Gastroesophageal sphincter (tissue), 4 donors: Measurements from ENCODE around the gene UBAP2. TPM values are rescaled to one million over a fixed set of nuclear protein-coding genes. Genes with fewer than 3 reads are reported as not detected.

Source experiments
- ATAC-seq: fragments of 150-250 bp; one replicate; pipeline ENCODE4 v1.9.1; 2016; ENCODE audit warnings: mild to moderate bottlenecking, moderate library complexity
- H3K27ac ChIP-seq, 4 donors: fragments of 200-600 bp; sonication (generic) in 3 of 4; 1 replicate in 3 of 4; 2 replicates in 1 of 4; pipeline ENCODE4 v1.5.1; 2016 to 2019
- H3K27me3 ChIP-seq: fragments of 200-600 bp; sonication (generic); one replicate; pipeline ENCODE4 v1.5.1; 2019
- H3K36me3 ChIP-seq, 2 donors: fragments of 200-600 bp; sonication (generic); one replicate each; pipeline ENCODE4 v1.5.1; 2019; ENCODE audit warnings: control low read depth in 1 of 2
- H3K4me1 ChIP-seq, 3 donors: fragments of 200-600 bp; sonication (generic); 1 replicate in 2 of 3; 2 replicates in 1 of 3; pipeline ENCODE4 v1.5.1; 2016 to 2019; ENCODE audit warnings: control low read depth in 2 of 3
- H3K4me3 ChIP-seq, 2 donors: fragments of 200-600 bp; sonication (generic); one replicate each; pipeline ENCODE4 v1.5.1; 2019; ENCODE audit warnings: mild to moderate bottlenecking in 1 of 2, moderate library complexity in 1 of 2
- H3K9me3 ChIP-seq, 3 donors: fragments of 200-600 bp; sonication (generic); one replicate each; pipeline ENCODE4 v1.5.1; 2017 to 2019; ENCODE audit warnings: control low read depth in 2 of 3
- CTCF ChIP-seq, 4 experiments: fragments of 200-600 bp in 2 of 4; fragments of 450-650 bp in 2 of 4; sonication (generic) in 1 of 4; IDR thresholded peaks; one replicate each; pipeline ENCODE4 v1.5.1; 2017 to 2019; ENCODE audit warnings: antibody characterized with exemption in 4 of 4, mild to moderate bottlenecking in 2 of 4, moderate library complexity in 2 of 4
- EP300 ChIP-seq: sonication (generic); formaldehyde crosslinking; IDR thresholded peaks from one replicate; pipeline ENCODE4 v1.6.1; 2017; ENCODE audit warnings: antibody characterized with exemption, mild to moderate bottlenecking
- POLR2A ChIP-seq, 2 donors: fragments of 450-650 bp; IDR thresholded peaks; one replicate each; pipeline ENCODE4 v1.6.1; 2017; ENCODE audit warnings: antibody characterized with exemption in 2 of 2, mild to moderate bottlenecking in 2 of 2, moderate library complexity in 1 of 2
- POLR2AphosphoS5 ChIP-seq: sonication (generic); formaldehyde crosslinking; IDR thresholded peaks from one replicate; pipeline ENCODE4 v1.6.1; 2017; ENCODE audit warnings: antibody characterized with exemption
- WGBS, 2 donors: methylation state at CpG; one replicate each; pipeline ENCODE4 v1.1.5; 2018; ENCODE audit warnings: low coverage in 1 of 2; 5-methylcytosine and 5-hydroxymethylcytosine counted together
- total RNA-seq, 4 donors: library from RNA; depleted of rRNA; stranded (reverse); fragments of >200 nt; gene quantifications; one replicate each; pipeline ENCODE4 v1.1.0, GENCODE V29; 2016

UBAP2 gene
- total RNA-seq: 10 to 100 TPM; 27.5 to 41.5 (median 32.8) TPM

GRCh38 chr9:34048727-34049629, at the start of gene UBAP2:
Gene UBAP2 (minus strand): TSS chr9:34048887. CDS start chr9:34017148, 31,739 bp downstream.
- Histone ChIP-seq H3K36me3 (peaks cover 0 to 6% of the 10 kb centered on the region in 2 donors), H3K4me3 (peak within 1 kb of the TSS; percentile 81 to 97), H3K9me3 (no peaks in the 10 kb centered on the region), H3K27me3 (no peaks in the 10 kb centered on the region), H3K4me1 (peaks cover 0 to 31% (median 7%) of the 10 kb centered on the region in 3 donors), H3K27ac (peak within 1 kb of the TSS; percentile 82 to 96 (median 94))
- ATAC-seq: peak; percentile 97
- 0% methylated on average over 7 of the region's 70 CpGs; no CpG with 5 or more reads in 1 of the 2 donors for WGBS, 2 donors
- TF ChIP-seq POLR2A (IDR thresholded peaks at IDR 0.05): peak; percentile 88 to 90
- no peak for TF ChIP-seq EP300
- TF ChIP-seq CTCF (IDR thresholded peaks at IDR 0.05): peak in 3 of 4 experiments; percentile 11 to 20 (median 19)
- TF ChIP-seq POLR2AphosphoS5: peak; percentile 85

- H3K36me3 ChIP-seq: peaks cover 0 to 100% of the 10 kb centered on the region in 2 donors
- H3K4me3 ChIP-seq: no peak overlapping the region
- H3K27me3 ChIP-seq: no peaks in the 10 kb centered on the region
- WGBS, 2 donors: 77% methylated on average over 5 of the region's 5 CpGs
- H3K4me1 ChIP-seq: no peaks in the 10 kb centered on the region
- no peaks in the 10 kb centered on the region for H3K9me3 ChIP-seq
- H3K27ac ChIP-seq: no peak overlapping the region
- no peak for ATAC-seq
- TF ChIP-seq POLR2A (IDR thresholded peaks at IDR 0.05): no peak
- no peak for TF ChIP-seq POLR2AphosphoS5
- no peak for TF ChIP-seq CTCF (IDR thresholded peaks at IDR 0.05)
- no peak for TF ChIP-seq EP300
Observed at GRCh38 chr9:34098307-34098706, 49.6 kb upstream of the UBAP2 start.

GRCh38 chr9:34097865-34098264, 49.2 kb upstream of the UBAP2 start:
- Histone ChIP-seq H3K36me3 (peaks cover 0 to 100% of the 10 kb centered on the region in 2 donors), H3K9me3 (no peaks in the 10 kb centered on the region), H3K27me3 (no peaks in the 10 kb centered on the region), H3K4me3 (no peak overlapping the region), H3K4me1 (no peaks in the 10 kb centered on the region), H3K27ac (no peak overlapping the region)
- WGBS, 2 donors: 80% methylated on average over 1 of the region's 1 CpG; no CpG with 5 or more reads in 1 of the 2 donors
- no peak for ATAC-seq
- TF ChIP-seq POLR2A (IDR thresholded peaks at IDR 0.05) (no peak), CTCF (IDR thresholded peaks at IDR 0.05) (no peak), EP300 (no peak), POLR2AphosphoS5 (no peak)

- no peak overlapping the region for H3K27ac ChIP-seq
- H3K27me3 ChIP-seq: no peaks in the 10 kb centered on the region
- WGBS, 2 donors: 79 to 80% methylated on average over 4 of the region's 4 CpGs
- H3K9me3 ChIP-seq: no peaks in the 10 kb centered on the region
- TF ChIP-seq EP300: no peak
- TF ChIP-seq POLR2A (IDR thresholded peaks at IDR 0.05): no peak
- no peak for TF ChIP-seq POLR2AphosphoS5
- TF ChIP-seq CTCF (IDR thresholded peaks at IDR 0.05): no peak
- no peaks in the 10 kb centered on the region for H3K4me1 ChIP-seq
- H3K36me3 ChIP-seq: peaks cover 0 to 100% of the 10 kb centered on the region in 2 donors
- no peak overlapping the region for H3K4me3 ChIP-seq
- no peak for ATAC-seq
Observed at GRCh38 chr9:34096751-34097150, 48.1 kb upstream of the UBAP2 start.

GRCh38 chr9:34093578-34093977, 44.9 kb upstream of the UBAP2 start:
- Histone ChIP-seq H3K27me3 (no peaks in the 10 kb centered on the region), H3K9me3 (no peaks in the 10 kb centered on the region), H3K27ac (no peak overlapping the region), H3K4me1 (no peaks in the 10 kb centered on the region), H3K36me3 (peaks cover 4 to 100% of the 10 kb centered on the region in 2 donors), H3K4me3 (no peak overlapping the region)
- ATAC-seq: no peak
- 84 to 89% methylated on average over 4 to 5 of the region's 5 CpGs for WGBS, 2 donors
- TF ChIP-seq EP300 (no peak), POLR2A (IDR thresholded peaks at IDR 0.05) (no peak), POLR2AphosphoS5 (no peak), CTCF (IDR thresholded peaks at IDR 0.05) (no peak)
